ENCODE data around the gene RBFOX1.

Gene RBFOX1

GRCh38 chr16:7703672-7704071 lies 371.0 kb downstream of the RBFOX1 start:
- DNase-seq (ENCODE audit: low read depth) = no peak

DNA sequence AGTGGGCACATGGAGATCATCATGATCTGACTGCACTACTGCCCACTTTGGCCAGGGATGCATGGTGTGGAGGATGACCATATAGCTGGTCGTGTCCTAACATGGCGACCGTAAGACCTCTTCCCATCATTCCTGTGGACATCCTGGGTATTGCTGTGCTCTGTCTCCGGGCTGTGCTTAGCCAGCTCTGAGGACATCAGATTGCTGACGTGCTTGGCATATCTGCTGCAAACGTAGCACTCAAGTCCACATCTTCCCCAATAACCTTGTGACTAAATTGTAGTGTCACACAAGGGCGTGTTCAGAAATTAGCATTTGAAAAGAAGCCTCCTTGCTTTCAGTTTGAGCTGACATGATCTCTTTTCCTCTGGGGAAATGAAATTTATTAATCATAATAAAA lies 373.2 kb downstream of the RBFOX1 start:
- DNase-seq (ENCODE audit: low read depth) = no peak

- no peak for DNase-seq (ENCODE audit: low read depth)
Observed at GRCh38 chr16:7709186-7709585, 376.5 kb downstream of the RBFOX1 start.

DNA sequence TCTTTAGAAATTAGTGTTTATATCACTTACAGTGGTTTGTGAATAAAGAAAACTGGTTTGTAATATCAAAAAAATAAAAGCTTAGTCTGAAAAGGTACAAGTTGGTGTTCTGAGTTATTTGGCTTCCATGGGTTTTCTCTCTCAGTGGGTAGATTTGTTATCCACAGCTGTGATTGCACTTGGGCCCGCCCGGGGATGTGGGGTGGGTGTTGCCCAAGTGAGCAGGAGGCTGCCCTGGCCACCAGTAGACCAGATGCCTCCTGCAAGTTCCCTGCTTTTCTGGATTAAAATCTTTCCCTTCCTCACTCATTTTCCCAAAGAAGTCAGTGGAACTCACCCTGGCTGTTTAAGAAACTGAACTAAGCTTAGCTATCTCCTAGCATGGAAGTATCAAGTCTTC lies 380.6 kb downstream of the RBFOX1 start:
- DNase-seq (ENCODE audit: low read depth) = no peak

GRCh38 chr16:7714775-7715174 lies 382.1 kb downstream of the RBFOX1 start:
- no peak for DNase-seq (ENCODE audit: low read depth)

DNA sequence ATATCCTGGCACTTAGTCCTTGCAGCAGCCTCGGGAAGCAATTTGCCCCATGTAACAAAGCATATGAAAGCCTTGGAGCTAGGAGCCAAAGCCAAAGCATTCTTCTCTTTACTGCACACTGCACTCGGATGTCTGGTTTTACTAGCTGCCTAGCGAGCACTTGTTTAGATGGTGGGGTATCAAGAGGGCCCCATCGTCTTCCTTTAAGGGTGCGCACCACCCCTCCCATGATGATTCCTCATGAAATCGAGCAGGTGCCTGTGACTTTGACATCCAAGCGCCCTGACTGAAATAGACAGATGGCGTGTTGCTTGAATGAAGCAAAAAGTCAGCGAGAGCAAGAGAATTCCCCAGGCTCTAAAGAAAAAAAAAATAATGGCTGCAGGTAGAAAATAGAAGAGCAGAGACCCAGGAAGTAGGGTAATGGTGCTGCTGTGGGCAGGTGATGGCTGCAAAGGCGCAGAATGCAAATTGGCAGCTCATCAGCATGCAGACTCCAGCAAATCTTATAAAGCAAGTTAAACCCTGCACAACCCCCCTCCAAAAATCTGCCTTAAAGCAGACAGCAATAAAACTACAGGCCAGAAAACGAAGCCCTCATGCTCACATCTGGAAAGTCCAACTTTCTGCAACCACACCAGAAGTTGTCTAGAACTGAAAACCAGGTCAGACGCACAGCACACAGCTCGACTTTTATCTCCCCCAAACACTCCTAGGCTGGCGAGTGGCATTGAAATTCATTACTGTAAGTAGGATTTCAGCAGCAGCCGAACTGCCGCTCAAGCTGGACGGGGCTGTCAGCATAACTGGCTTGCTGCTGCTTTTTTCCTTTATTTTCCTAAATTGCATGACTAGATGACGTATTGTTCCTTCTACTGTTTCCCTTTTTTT lies 384.3 kb downstream of the RBFOX1 start:
- no peak for DNase-seq (ENCODE audit: low read depth)

DNA sequence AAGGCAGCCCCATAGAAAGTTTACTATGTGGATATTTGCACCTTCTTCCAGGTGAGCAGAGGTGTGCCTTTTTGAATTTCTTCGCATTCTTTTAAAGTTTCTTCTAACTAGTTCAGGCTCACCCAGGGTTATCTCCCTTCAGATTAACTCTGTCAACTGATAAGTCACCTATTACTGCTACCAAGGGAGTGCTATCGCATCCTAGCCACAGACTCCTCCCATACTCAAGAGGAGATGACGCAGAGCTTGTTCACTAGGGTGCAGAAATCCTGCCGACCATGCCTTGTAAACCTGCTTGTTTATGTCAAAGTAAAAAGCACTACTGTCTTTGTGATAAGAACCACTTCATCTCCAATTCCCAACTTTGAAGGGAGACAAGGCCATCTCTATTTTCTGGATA lies 390.1 kb downstream of the RBFOX1 start:
- no peak for DNase-seq (ENCODE audit: low read depth)

GRCh38 chr16:7731141-7731540 lies 398.5 kb downstream of the RBFOX1 start:
- DNase-seq (ENCODE audit: low read depth) = no peak

- DNase-seq (ENCODE audit: low read depth) = no peak
Observed at GRCh38 chr16:7736138-7736665, 403.6 kb downstream of the RBFOX1 start.

GRCh38 chr16:7742626-7743025 lies 410.0 kb downstream of the RBFOX1 start:
- DNase-seq (ENCODE audit: low read depth) = no peak

- no peak for DNase-seq (ENCODE audit: low read depth)
Observed at GRCh38 chr16:7744546-7745264, 412.1 kb downstream of the RBFOX1 start.

- no peak for DNase-seq (ENCODE audit: low read depth)
Observed at GRCh38 chr16:7745276-7745675, 412.6 kb downstream of the RBFOX1 start.

GRCh38 chr16:7746941-7747340 lies 414.3 kb downstream of the RBFOX1 start:
- no peak for DNase-seq (ENCODE audit: low read depth)

GRCh38 chr16:7748522-7748921 lies 415.9 kb downstream of the RBFOX1 start:
- DNase-seq (ENCODE audit: low read depth) = no peak

DNA sequence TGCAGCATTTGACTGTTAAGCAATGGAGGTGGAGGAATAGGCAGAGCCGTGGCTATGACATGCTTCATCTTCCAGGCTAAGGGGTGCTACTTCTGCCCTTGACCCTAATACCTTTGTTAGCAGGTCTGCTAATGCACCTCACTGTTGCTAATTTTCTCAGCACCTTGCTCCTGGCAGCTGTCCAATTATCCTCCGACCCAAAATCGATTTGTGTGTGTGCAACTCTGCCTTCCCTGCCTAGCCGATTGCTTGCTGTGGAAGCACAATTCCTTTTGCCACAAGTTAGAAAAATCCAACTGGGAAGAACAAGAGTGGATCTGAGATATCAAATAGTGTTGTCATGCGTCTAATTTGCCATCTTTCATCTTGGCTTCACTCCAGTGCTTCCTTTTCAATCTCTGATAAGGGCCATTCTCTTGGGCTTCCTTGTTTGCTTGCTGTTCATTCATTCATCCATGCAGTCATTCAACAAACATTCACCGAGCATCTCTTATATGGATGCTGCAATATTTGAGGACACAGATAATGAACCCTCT lies 422.8 kb downstream of the RBFOX1 start:
- DNase-seq (ENCODE audit: low read depth) = no peak
